ENCODE data around the gene RPL32. TPM values are rescaled to one million over a fixed set of nuclear protein-coding genes. Genes with fewer than 3 reads are reported as not detected.
A peak's percentile ranks its signal among the peaks of the same experiment; 100 is the strongest.

RPL32 gene
- total and polyA plus RNA-seq, 9 of the 15 experiments (the other 6 are each of a cell fraction or from before 2014, with no cell fraction given), result 2,738 to 6,200 (median 4,286) TPM

DNA sequence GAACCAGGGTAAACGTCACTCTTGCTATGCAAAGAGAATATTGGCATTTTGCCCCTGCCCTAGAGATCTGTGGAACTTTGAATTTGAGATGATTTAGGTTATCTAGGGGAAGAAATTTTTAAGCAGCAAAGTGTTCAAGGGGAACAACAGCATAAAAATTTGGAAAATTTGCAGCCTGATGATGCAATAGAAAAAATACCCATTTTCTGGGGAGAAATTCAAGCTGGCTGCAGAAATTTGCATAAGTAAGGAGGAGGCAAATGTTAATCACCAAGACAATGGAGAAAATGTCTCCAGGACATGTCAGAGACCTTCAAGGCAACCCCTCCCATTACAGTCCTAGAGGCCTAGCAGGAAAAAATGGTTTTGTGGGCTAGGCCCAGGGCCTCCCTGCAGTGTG lies 4.4 kb upstream of the RPL32 start (continued):
- TF ChIP-seq MGA (IDR thresholded peaks at IDR 0.05) (no peak), CEBPB (tag; IDR thresholded peaks at IDR 0.05) (peak; percentile 42; the same call in 1 of the 2 replicates)
